Measurements from ENCODE around the gene LIMD2. TPM values are rescaled to one million over a fixed set of nuclear protein-coding genes. Genes with fewer than 3 reads are reported as not detected.

LIMD2 gene
- total RNA-seq, 2 donors from 2014 or later: 101 to 144 TPM

DNA sequence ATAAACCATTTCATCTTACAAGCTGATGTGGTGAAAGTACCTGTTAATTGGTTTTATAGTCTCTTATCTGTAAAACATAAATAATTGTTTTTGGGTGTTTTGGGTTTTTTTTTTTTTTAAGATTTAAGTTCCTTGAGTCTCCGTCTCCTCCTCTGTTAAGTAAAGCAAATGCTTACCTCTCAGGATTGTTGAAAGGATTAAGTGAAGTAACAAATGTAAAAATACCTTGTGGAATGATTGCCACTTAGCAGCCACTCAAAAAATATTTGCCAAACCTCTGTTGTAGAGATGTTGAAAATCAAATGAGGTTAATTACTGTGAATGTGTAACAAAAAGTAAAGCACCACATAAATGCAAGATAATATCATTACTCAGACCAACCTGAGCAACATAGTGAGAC, 19.2 kb downstream of the LIMD2 start:
- Mint-ChIP-seq H3K27ac (peak overlapping the region; percentile 61), H3K4me1 (peaks cover under 1% of the 10 kb centered on the region), H3K27me3 (no peaks in the 10 kb centered on the region), H3K9me3 (no peaks in the 10 kb centered on the region), H3K4me3 (no peak overlapping the region), H3K36me3 (ENCODE audit: low read depth) (peaks cover 52% of the 10 kb centered on the region)
- ATAC-seq (replicated peaks): no peak

DNA sequence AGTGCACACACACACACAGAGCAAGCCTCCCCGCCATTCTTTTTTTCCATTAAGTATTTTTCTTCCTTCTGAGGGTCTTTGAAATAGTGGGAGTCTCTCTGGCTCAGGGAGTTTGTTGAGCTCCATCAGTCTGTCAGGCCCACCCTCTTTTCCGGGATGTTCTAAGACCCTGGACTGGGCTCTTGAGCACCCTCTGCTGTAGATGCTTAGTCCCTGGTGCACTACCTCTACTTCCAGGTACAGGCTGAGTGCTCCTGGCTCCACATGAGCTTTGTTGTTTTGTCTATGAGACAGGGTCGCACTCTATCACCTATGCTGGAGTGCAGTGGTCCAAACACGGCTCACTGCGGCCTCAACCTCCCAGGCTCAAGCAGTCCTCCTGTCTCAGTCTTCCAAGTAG, 20.7 kb downstream of the LIMD2 start:
- peaks cover 44% of the 10 kb centered on the region for H3K36me3 Mint-ChIP-seq (ENCODE audit: low read depth)
- no peaks in the 10 kb centered on the region for H3K9me3 Mint-ChIP-seq
- H3K27ac Mint-ChIP-seq: peak overlapping the region; percentile 76
- no peaks in the 10 kb centered on the region for H3K4me1 Mint-ChIP-seq
- ATAC-seq (replicated peaks): no peak
- H3K4me3 Mint-ChIP-seq: no peak overlapping the region
- no peaks in the 10 kb centered on the region for H3K27me3 Mint-ChIP-seq

DNA sequence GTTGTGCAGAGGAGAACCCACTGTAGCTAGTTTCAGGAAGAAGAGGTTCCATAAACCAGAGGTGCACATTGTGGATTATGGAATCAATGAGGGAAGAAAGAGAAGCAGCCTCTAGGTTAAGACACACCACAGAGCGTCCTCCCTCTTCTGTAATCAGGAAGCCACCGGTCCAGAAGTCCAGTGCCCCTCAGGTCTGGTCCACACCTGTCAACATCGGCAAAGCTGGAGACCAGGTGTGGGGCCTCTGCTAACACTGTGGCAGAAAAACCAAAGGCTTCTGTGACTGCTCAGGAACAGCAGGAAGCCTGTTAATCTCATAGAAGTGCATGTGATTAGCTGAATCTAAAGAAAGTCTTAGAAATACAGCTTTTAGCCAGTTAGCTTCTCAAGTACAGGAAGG, 23.3 kb downstream of the LIMD2 start:
- peaks cover 45% of the 10 kb centered on the region for H3K36me3 Mint-ChIP-seq (ENCODE audit: low read depth)
- no peaks in the 10 kb centered on the region for H3K27me3 Mint-ChIP-seq
- H3K4me1 Mint-ChIP-seq: no peaks in the 10 kb centered on the region
- H3K27ac Mint-ChIP-seq: peak overlapping the region; percentile 83
- no peak for ATAC-seq (replicated peaks)
- no peaks in the 10 kb centered on the region for H3K9me3 Mint-ChIP-seq
- H3K4me3 Mint-ChIP-seq: no peak overlapping the region

DNA sequence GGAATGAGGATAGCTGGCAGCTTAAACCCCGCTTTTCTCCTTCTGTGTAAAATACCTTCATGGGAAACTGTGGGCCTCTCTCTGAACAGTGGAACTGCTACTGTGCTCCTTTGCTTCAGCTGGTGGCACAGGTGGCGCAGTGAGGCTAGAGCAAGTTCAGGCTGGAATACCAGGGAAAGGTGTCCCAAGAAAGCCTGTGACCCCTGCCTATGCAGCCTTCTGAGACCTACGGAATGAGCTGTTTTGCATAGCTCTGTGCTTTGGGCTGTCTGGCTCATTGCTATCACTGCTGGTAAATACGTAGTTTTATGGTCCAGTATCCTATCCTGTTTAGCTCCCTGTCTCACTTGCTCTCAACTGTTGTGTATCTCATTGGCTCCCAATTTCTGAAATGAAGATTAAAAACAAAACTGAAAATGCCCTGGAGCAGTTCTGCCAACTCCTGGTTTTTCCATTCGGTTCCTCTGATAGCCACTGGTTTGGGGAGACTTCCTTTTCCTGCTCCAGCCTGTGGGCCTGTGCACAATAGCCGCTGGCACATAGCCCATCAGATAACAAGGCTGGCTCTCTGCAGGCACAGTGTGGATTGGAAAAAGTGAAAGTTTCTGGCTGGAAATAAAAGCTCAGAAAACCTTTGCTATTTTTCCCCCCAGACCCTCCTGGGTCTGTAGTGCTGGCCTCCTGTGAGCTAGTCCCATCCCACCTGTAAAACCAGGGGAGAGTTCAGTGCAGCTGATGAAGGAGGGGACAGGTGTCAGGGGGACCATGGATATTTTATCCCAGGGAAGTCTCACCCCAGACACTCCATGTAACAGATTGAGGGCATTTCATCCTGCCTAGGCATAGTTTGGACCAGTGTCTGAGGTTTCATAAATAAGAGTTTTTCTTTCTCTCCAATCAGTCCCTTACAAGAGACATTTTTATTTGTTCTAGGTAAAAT, 24.0 kb downstream of the LIMD2 start:
- Mint-ChIP-seq H3K36me3 (ENCODE audit: low read depth) (peaks cover 48% of the 10 kb centered on the region), H3K27ac (peak overlapping the region; percentile 83), H3K27me3 (no peaks in the 10 kb centered on the region)

DNA sequence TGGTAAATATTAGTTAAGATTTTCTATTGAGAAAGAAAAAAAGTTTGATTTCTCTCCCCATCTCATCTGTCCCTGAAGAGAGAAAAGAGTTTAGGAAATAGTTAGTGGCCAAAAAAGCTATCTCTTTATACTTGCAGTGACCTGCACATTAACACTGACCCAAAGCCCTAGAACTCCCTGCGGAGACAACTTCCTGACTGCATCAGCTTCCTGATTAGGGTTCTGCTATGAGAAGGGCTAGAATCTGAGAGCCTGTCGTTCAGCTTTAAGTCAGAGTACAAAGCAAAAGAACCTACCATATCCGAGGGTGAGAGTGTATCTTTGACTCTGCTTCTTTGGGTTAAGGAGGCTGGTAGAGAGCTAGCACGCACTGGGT, 24.7 kb downstream of the LIMD2 start:
- Mint-ChIP-seq H3K9me3 (no peaks in the 10 kb centered on the region), H3K36me3 (ENCODE audit: low read depth) (peaks cover 48% of the 10 kb centered on the region), H3K27me3 (no peaks in the 10 kb centered on the region), H3K27ac (peak overlapping the region; percentile 15), H3K4me1 (peaks cover 6% of the 10 kb centered on the region), H3K4me3 (no peak overlapping the region)
- no peak for ATAC-seq (replicated peaks)

More for the DNA sequence above, 24.0 kb downstream of the LIMD2 start:
- no peaks in the 10 kb centered on the region for H3K9me3 Mint-ChIP-seq
- ATAC-seq (replicated peaks): no peak
- H3K4me3 Mint-ChIP-seq: no peak overlapping the region
- peaks cover 2% of the 10 kb centered on the region for H3K4me1 Mint-ChIP-seq

DNA sequence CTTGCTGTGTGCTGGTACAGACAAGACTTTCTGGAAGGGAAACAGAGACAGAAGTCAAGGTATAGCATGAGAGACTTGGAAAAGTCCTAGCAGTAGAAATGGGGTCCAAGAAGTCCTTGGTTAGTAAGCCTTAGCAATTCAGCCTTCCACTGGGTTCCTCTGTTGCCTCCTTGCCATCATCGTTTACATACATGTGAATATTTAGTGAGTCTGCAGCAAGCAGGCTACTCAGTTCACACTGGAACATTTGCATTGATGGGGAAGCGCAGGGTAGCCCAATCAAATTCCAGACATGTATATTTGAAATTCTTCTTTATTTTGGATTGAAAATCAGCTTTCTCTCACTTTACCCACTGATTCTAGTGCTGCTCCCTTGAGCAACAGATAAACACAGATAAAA, 27.1 kb downstream of the LIMD2 start:
- Mint-ChIP-seq H3K27me3 (no peaks in the 10 kb centered on the region), H3K36me3 (ENCODE audit: low read depth) (peaks cover 63% of the 10 kb centered on the region), H3K4me1 (peaks cover 6% of the 10 kb centered on the region), H3K9me3 (no peaks in the 10 kb centered on the region), H3K4me3 (no peak overlapping the region), H3K27ac (no peak overlapping the region)
- ATAC-seq (replicated peaks): no peak

DNA sequence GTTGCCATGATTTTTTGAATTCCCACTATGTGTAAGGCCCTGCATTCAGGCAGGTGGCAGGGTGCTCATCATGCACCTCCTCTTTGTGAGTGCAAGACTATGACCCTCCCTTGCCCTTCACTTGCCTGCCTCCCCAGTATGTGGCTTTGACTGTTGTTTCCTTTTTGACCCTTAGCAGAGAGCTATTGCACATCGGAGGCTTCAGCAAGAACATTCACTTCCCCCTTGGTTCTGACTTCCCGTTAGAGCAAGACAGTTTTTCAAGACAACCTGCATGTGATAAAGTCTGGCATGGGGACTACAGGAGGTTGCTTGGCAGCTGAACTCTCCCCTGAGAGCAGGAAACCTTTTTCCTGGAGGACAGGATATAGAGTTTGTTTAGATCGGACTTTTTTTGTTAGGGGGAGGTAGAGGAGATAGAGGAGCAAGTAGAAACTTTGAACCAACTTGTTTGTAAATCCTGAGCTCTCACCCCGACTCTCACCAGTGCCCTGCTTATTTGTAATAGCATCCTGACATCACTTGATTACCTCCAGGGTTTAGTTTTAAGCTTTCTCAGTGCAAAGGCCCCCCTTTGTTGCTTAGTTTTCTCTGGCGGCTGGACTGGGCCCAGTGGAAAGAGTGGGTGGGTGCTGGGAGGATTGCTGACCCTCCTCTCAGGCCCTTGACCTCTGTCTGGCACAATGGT, 34.3 kb downstream of the LIMD2 start:
- no peaks in the 10 kb centered on the region for H3K9me3 Mint-ChIP-seq
- H3K4me1 Mint-ChIP-seq: peaks cover 2% of the 10 kb centered on the region
- no peaks in the 10 kb centered on the region for H3K27me3 Mint-ChIP-seq
- no peak for ATAC-seq (replicated peaks)
- peak overlapping the region; percentile 7 for H3K27ac Mint-ChIP-seq
- no peak overlapping the region for H3K4me3 Mint-ChIP-seq
- peaks cover 86% of the 10 kb centered on the region for H3K36me3 Mint-ChIP-seq (ENCODE audit: low read depth)

DNA sequence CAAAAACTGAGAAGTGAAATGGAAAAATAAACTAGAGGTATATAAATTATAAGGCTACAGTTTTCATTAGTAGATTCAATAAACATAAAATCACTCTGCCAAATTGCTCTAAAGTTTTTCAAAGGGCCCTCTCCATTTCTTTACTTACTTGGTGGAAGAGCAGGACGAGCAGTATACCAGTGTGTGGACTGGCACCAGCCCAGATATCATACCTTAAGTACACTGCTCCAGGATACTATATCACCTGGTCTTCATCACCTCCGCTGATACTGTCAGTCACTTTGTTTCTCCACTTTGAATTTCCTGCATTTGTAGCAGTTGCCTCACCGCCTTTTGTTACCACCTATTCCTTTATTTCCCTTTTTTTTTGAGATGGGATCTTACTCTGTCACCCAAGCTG, 40.1 kb downstream of the LIMD2 start:
- ATAC-seq (replicated peaks): no peak
- Mint-ChIP-seq H3K4me3 (no peak overlapping the region), H3K27me3 (no peaks in the 10 kb centered on the region), H3K4me1 (no peaks in the 10 kb centered on the region), H3K36me3 (ENCODE audit: low read depth) (peaks cover 79% of the 10 kb centered on the region), H3K27ac (no peak overlapping the region), H3K9me3 (no peaks in the 10 kb centered on the region)

DNA sequence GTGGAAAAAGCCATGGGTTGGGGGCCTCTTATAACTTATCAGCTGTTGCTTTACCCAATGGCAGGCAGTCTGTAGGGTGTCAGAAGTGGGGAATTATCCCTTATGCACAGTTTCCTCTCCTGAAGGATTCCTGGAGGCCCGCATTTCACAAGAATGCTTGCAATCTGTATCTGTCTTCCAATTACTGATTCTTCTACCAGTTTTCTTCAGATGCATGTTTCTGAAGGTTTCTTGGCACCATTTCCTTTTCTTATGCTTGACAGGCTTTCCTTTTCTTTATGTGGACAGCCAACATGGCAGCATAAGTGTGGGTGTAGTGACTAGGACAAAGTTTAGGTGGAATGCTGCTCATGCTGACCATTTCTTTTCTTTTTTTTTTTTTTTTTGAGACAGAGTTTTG, 41.6 kb downstream of the LIMD2 start:
- no peak for ATAC-seq (replicated peaks)
- H3K36me3 Mint-ChIP-seq (ENCODE audit: low read depth): peaks cover 82% of the 10 kb centered on the region
- H3K9me3 Mint-ChIP-seq: no peaks in the 10 kb centered on the region
- no peak overlapping the region for H3K27ac Mint-ChIP-seq
- H3K27me3 Mint-ChIP-seq: no peaks in the 10 kb centered on the region
- no peaks in the 10 kb centered on the region for H3K4me1 Mint-ChIP-seq
- no peak overlapping the region for H3K4me3 Mint-ChIP-seq

DNA sequence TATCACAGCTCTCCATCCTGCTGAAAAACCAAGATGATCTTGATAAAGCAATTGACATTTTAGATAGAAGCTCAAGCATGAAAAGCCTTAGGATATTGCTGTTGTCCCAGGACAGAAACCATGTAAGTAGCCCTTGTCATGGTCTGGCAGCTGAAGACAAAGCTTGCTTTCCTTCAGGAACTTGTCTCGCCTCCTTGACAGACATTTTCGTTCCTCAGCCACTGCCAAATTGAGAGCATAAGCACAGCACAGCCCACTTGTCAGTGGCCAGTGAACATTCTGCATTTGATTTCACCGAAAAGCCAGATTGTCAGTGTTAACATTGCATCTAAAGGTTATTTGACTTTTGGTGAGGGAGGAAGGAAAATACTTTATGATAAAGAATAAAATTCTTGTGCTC, 42.1 kb downstream of the LIMD2 start:
- no peak overlapping the region for H3K4me3 Mint-ChIP-seq
- no peaks in the 10 kb centered on the region for H3K4me1 Mint-ChIP-seq
- peaks cover 82% of the 10 kb centered on the region for H3K36me3 Mint-ChIP-seq (ENCODE audit: low read depth)
- no peak overlapping the region for H3K27ac Mint-ChIP-seq
- no peaks in the 10 kb centered on the region for H3K9me3 Mint-ChIP-seq
- no peak for ATAC-seq (replicated peaks)
- no peaks in the 10 kb centered on the region for H3K27me3 Mint-ChIP-seq

DNA sequence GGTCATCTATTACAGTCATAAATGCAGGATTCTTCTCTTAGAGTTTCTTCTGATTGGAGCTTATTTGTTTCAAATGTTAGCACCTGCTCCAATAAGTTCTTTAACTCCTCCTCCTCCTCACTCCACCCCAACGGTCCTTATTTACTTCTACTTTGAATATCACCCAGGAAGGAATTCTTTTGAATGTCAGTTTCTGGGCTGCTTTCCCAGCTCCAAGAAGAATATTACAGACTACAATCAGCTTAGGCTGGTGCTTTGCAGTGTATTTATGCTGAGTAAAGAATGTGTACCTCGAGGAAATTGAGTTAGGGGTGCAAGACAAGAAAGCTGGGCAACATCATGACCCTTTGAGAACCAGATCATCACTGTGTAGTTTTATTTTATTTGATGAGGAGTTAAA, 46.9 kb downstream of the LIMD2 start:
- Mint-ChIP-seq H3K27ac (peak overlapping the region; percentile 8), H3K36me3 (ENCODE audit: low read depth) (peaks cover 64% of the 10 kb centered on the region), H3K4me1 (peaks cover 4% of the 10 kb centered on the region), H3K9me3 (no peaks in the 10 kb centered on the region), H3K4me3 (no peak overlapping the region), H3K27me3 (no peaks in the 10 kb centered on the region)
- no peak for ATAC-seq (replicated peaks)

DNA sequence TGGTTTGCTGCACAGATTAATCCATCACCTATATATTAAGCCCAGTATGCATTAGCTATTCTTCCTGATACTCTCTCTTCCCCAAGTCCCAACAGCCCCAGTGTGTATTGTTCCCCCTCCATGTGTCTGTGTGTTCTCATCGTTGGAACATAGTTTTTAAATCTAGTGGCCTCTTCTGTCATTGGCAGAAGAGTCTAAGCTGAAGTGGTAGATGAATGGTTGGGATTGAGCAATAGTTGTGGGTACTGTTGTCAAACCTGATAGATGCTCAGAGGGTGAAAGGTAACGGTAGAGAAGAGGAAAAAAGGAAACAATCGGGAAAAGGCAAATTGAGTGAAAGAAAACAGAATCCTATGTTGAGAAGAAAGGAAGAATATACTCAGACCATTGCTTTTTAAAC, 47.8 kb downstream of the LIMD2 start:
- peak overlapping the region; percentile 8 for H3K27ac Mint-ChIP-seq
- H3K9me3 Mint-ChIP-seq: no peaks in the 10 kb centered on the region
- peaks cover 4% of the 10 kb centered on the region for H3K4me1 Mint-ChIP-seq
- H3K4me3 Mint-ChIP-seq: no peak overlapping the region
- no peaks in the 10 kb centered on the region for H3K27me3 Mint-ChIP-seq
- no peak for ATAC-seq (replicated peaks)
- peaks cover 63% of the 10 kb centered on the region for H3K36me3 Mint-ChIP-seq (ENCODE audit: low read depth)

DNA sequence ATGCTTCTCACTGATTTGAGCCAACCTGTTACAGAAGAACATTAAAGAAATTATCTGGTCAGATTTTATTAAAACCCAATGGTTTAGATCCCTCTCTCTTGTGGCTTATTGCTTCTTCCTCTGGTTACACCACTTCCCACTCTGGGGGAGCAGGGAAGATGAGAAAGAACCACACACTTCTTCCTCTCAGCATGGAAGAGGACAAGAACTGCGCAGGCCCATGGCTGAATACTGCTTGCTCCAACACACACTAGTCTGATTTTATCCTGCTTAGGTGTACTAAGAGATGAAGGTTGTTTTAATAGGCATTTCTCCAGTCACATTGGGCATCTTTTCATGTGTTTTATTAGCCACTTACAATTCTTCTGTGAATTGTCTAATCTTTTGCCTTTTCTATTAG, 50.1 kb downstream of the LIMD2 start:
- peak overlapping the region; percentile 33 for H3K27ac Mint-ChIP-seq
- peaks cover 11% of the 10 kb centered on the region for H3K4me1 Mint-ChIP-seq
- H3K4me3 Mint-ChIP-seq: no peak overlapping the region
- H3K27me3 Mint-ChIP-seq: no peaks in the 10 kb centered on the region
- ATAC-seq (replicated peaks): no peak
- peaks cover 74% of the 10 kb centered on the region for H3K36me3 Mint-ChIP-seq (ENCODE audit: low read depth)
- no peaks in the 10 kb centered on the region for H3K9me3 Mint-ChIP-seq

DNA sequence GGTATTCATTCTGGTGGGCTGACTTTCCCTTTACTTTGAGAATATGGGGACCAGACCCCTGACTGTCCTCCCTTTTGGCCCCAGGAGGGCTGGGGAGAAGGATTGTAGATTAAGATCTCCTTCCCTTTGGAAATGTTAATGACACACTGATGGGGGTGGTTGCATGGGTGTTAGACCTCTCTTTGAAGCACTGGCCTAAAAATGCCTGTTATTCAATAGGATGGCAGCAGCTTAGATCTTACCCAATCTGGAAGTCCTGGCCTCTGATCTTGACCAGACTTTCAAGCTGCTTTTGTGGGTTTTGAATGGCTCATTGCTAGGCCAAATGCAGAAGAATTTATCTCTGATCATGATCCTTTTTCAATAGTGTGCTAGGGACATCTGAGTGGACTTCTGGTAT, 52.0 kb downstream of the LIMD2 start:
- ATAC-seq (replicated peaks): no peak
- no peak overlapping the region for H3K4me3 Mint-ChIP-seq
- H3K27ac Mint-ChIP-seq: no peak overlapping the region
- H3K36me3 Mint-ChIP-seq (ENCODE audit: low read depth): peaks cover 60% of the 10 kb centered on the region
- H3K27me3 Mint-ChIP-seq: no peaks in the 10 kb centered on the region
- no peaks in the 10 kb centered on the region for H3K9me3 Mint-ChIP-seq
- peaks cover 14% of the 10 kb centered on the region for H3K4me1 Mint-ChIP-seq

DNA sequence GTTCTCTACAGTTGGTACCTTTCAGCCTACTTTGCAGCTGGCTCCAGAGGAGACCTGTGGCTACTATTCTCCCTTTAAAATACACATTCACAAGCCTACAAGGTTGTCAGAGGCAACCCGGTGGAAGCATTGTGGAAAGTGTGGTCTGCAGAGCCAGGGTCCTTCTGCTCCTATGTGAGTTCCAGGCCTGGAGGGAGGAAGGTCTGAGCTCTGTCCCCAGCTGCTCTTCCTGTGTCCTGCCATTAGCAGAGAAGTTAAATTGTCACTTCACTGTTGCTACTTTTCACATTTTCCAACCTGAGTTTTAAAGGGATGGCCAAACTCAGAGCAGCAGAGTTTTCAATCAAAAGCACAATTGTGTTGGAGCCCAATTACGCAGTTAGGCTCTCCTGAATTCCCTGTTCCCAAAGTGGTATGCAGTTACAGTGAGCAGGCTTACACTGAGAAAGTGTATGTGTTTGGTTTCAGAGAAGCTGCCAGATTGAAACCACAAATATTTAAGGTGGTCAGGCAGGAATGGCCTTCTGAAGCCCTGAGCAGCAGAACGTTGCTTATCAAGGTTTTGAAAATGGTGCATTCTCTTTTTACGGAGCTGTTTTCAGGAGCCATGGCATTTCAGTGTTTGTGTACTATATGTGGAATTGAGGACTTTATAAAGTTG, 52.7 kb downstream of the LIMD2 start:
- H3K4me3 Mint-ChIP-seq: no peak overlapping the region
- no peaks in the 10 kb centered on the region for H3K27me3 Mint-ChIP-seq
- peaks cover 53% of the 10 kb centered on the region for H3K36me3 Mint-ChIP-seq (ENCODE audit: low read depth)
- no peak for ATAC-seq (replicated peaks)
- H3K27ac Mint-ChIP-seq: peak overlapping the region; percentile 82
- peaks cover 14% of the 10 kb centered on the region for H3K4me1 Mint-ChIP-seq
- no peaks in the 10 kb centered on the region for H3K9me3 Mint-ChIP-seq

Data from activated T-helper 17 cell treated with anti-CD3 and anti-CD28 coated beads, Interleukin-2, amount 50 U/mL, for 72 hours (primary cell).